Ascending aorta (tissue), 2 donors: ENCODE results near the gene VNN1. TPM values are rescaled to one million over a fixed set of nuclear protein-coding genes. Genes with fewer than 3 reads are reported as not detected.

Experiments
- DNase-seq, 2 donors: peaks; one replicate each; pipeline ENCODE4 v3.0.0-alpha.2; 2019; ENCODE audit warnings: low spot score in 2 of 2
- H3K27ac ChIP-seq, 2 donors: fragments of 200-600 bp; sonication (generic); one replicate each; pipeline ENCODE4 v1.5.1; 2016 to 2017; ENCODE audit warnings: mild to moderate bottlenecking in 1 of 2
- H3K27me3 ChIP-seq: fragments of 200-600 bp; sonication (generic); one replicate; pipeline ENCODE4 v1.5.1; 2017
- H3K36me3 ChIP-seq, 2 donors: fragments of 200-600 bp; sonication (generic); one replicate each; pipeline ENCODE4 v1.5.1; 2016
- H3K4me1 ChIP-seq, 2 donors: fragments of 200-600 bp; sonication (generic); one replicate each; pipeline ENCODE4 v1.5.1; 2016 to 2017; ENCODE audit warnings: mild to moderate bottlenecking in 1 of 2
- H3K4me3 ChIP-seq, 2 donors: fragments of 200-600 bp; sonication (generic); one replicate each; pipeline ENCODE4 v1.5.1; 2016 to 2017; ENCODE audit warnings: mild to moderate bottlenecking in 1 of 2
- H3K9me3 ChIP-seq, 2 donors: fragments of 200-600 bp; sonication (generic); one replicate each; pipeline ENCODE4 v1.5.1; 2016
- intact Hi-C: fragments of 100-400 bp; cut with DNase I; formaldehyde crosslinking; loops from one replicate; pipeline ENCODE4 v1.15.1; 2023
- total RNA-seq: library from RNA; depleted of rRNA; stranded (reverse); fragments of >200 nt; gene quantifications from one replicate; pipeline ENCODE4 v1.1.0, GENCODE V29; 2016
- TF ChIP-seq, protein P1 (sequence below), 3 experiments: fragments of 200-600 bp in 2 of 3; fragments of 450-650 bp in 1 of 3; sonication (generic) in 2 of 3; IDR thresholded peaks; one replicate each; pipeline ENCODE4 v1.5.1; 2016 to 2019; ENCODE audit warnings: antibody characterized with exemption in 3 of 3, mild to moderate bottlenecking in 1 of 3, moderate library complexity in 1 of 3

The VNN1 gene
- total RNA-seq, 1 donor from 2014 or later: not detected

DNA sequence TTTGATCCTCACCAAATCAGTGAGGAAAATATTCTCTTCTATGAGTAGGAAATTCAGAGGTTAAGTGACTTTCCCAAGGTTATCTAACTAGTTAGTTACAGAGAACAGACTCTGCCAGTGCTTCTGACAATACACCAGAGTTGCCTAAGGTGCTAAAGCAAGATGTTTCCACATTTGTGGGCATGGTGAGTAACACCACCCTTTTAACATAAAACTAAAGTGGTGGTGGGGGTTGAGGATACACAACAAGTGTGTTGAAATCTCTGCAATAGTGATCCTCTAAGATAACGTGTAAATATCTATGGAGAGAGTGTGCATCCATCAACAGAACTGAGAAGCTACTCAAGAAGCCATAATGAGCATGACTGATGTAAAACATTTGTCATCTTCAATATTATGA is 32.2 kb upstream of the VNN1 start:
- no peak overlapping the region for H3K27ac ChIP-seq
- intact Hi-C loops: no loop called here
- H3K4me1 ChIP-seq: no peaks in the 10 kb centered on the region
- no peaks in the 10 kb centered on the region for H3K9me3 ChIP-seq
- no peaks in the 10 kb centered on the region for H3K36me3 ChIP-seq
- DNase-seq: no peak
- H3K4me3 ChIP-seq: no peak overlapping the region
- TF ChIP-seq, protein P1, sequence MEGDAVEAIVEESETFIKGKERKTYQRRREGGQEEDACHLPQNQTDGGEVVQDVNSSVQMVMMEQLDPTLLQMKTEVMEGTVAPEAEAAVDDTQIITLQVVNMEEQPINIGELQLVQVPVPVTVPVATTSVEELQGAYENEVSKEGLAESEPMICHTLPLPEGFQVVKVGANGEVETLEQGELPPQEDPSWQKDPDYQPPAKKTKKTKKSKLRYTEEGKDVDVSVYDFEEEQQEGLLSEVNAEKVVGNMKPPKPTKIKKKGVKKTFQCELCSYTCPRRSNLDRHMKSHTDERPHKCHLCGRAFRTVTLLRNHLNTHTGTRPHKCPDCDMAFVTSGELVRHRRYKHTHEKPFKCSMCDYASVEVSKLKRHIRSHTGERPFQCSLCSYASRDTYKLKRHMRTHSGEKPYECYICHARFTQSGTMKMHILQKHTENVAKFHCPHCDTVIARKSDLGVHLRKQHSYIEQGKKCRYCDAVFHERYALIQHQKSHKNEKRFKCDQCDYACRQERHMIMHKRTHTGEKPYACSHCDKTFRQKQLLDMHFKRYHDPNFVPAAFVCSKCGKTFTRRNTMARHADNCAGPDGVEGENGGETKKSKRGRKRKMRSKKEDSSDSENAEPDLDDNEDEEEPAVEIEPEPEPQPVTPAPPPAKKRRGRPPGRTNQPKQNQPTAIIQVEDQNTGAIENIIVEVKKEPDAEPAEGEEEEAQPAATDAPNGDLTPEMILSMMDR (IDR thresholded peaks at IDR 0.05): no peak
- H3K27me3 ChIP-seq: no peaks in the 10 kb centered on the region

DNA sequence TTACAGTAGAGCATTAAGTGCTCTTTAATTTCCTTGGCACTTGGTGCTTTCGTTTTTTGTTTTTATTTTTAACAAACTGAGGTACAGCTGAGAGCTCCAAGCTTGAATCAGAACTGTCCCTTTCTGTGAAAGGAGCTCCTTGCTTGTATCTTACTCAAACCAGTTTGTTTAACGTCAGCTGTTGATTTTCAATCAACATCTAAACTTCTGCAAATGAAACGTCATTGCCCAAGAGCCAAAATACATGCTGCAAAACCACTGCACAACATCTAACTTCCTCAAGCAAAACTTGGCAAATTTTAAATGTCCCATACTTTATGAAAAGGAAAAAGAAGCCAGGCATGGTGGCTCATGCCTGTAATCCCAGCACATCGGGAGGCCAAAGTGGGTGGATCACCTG is 28.6 kb upstream of the VNN1 start:
- H3K4me3 ChIP-seq: no peak overlapping the region
- DNase-seq: no peak
- no peaks in the 10 kb centered on the region for H3K27me3 ChIP-seq
- no peaks in the 10 kb centered on the region for H3K9me3 ChIP-seq
- H3K27ac ChIP-seq: no peak overlapping the region
- H3K36me3 ChIP-seq: no peaks in the 10 kb centered on the region
- TF ChIP-seq, protein P1 (IDR thresholded peaks at IDR 0.05): no peak
- intact Hi-C loops: no loop called here
- H3K4me1 ChIP-seq: no peaks in the 10 kb centered on the region

DNA sequence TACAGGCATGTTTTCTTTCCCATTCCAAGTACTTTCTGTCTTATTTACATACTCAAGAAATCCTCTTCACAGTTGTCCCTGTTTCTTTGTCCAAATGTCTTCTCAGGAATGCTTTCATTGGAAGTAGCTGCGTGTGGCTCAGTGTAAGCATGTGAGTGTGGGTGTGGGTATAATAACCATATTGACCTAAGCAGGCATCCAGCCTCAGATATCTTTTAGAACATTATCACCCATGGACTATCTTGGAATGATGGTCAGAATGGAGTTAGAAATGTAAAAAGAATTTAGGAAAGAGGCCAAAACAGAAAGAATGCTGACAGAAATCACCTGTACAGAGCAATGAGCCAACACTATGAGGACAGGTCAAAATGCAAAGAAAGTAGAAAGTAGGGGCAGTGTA is 27.4 kb upstream of the VNN1 start:
- intact Hi-C loops: no loop called here
- Histone ChIP-seq H3K9me3 (no peaks in the 10 kb centered on the region), H3K27ac (no peak overlapping the region), H3K4me1 (no peaks in the 10 kb centered on the region), H3K36me3 (no peaks in the 10 kb centered on the region), H3K4me3 (no peak overlapping the region), H3K27me3 (no peaks in the 10 kb centered on the region)
- no peak for DNase-seq
- TF ChIP-seq, protein P1 (IDR thresholded peaks at IDR 0.05): no peak

DNA sequence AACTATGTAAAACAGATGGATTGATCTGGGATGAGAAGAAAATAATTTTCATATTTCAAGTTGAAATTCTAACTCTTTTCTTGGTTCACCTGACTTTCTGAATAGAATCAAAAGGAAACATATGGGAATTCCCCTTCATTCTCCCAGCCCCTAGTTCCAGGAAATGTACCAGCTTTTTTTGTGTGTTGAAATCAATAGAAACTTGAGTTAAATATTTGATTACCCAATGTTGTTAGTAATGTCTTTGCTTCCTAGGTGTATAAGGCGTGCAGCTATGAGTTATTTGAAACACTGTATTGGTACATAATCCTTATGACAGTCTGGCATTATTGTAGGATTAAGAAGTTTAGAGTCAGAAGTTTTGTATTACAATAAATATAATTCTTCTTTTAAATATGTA is 22.4 kb upstream of the VNN1 start:
- DNase-seq: no peak
- intact Hi-C loops: no loop called here
- H3K4me1 ChIP-seq: no peaks in the 10 kb centered on the region
- no peaks in the 10 kb centered on the region for H3K36me3 ChIP-seq
- H3K27me3 ChIP-seq: no peaks in the 10 kb centered on the region
- TF ChIP-seq, protein P1 (IDR thresholded peaks at IDR 0.05): no peak
- H3K9me3 ChIP-seq: no peaks in the 10 kb centered on the region
- no peak overlapping the region for H3K4me3 ChIP-seq
- H3K27ac ChIP-seq: no peak overlapping the region

DNA sequence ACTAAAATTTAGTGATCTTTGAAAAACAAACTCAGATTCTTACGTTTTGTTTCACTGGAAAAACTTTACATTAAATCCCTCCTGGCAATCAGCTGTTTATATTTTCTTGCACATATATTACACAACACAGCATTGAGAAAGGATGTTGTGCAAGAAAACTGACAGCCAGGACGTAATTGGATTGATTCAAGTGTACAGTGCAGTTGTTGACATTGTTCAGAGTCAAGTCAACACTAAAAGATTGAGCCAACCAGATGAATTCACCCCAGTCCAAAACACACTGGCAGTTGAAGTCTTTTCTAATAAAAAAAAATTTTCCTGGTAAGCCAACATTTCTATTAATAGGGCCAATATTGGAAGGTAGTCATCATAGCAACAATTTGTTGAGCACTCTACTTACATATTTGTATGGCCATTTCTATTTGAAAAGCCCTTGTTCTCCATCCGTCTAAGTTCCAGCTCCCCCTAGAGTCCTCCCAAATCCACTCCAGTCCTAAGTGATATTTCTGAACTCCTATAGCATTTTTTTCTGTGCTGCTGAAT is 20.9 kb upstream of the VNN1 start:
- no peaks in the 10 kb centered on the region for H3K27me3 ChIP-seq
- no peaks in the 10 kb centered on the region for H3K9me3 ChIP-seq
- no peaks in the 10 kb centered on the region for H3K4me1 ChIP-seq
- TF ChIP-seq, protein P1 (IDR thresholded peaks at IDR 0.05): peak in 1 of 3 experiments; percentile 22
- DNase-seq: no peak
- no peak overlapping the region for H3K27ac ChIP-seq
- H3K36me3 ChIP-seq: no peaks in the 10 kb centered on the region
- no peak overlapping the region for H3K4me3 ChIP-seq
- intact Hi-C loops: no loop called here

DNA sequence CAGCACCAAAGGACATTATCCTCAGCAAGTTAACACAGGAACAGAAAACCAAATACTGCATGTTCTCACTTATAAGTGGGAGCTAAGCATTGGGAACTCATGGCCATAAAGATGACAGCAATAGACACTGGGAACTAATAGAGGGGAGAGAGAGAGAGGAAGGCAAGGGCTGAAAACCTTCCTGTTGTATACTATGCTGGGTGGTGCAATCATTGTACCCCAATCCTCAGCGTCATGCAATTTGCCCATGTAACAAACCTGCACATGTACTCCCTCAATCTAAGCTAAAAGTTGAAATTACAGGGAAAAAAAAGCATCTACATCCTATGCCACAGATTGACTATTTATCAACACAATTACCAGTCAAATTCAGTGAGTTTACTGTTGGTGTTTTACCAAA is 20.0 kb upstream of the VNN1 start:
- DNase-seq: no peak
- H3K27ac ChIP-seq: no peak overlapping the region
- H3K36me3 ChIP-seq: no peaks in the 10 kb centered on the region
- TF ChIP-seq, protein P1 (IDR thresholded peaks at IDR 0.05): no peak
- H3K27me3 ChIP-seq: no peaks in the 10 kb centered on the region
- H3K4me1 ChIP-seq: no peaks in the 10 kb centered on the region
- H3K4me3 ChIP-seq: no peak overlapping the region
- intact Hi-C loops: no loop called here
- H3K9me3 ChIP-seq: no peaks in the 10 kb centered on the region
